BE2C (cell line): ENCODE results near the gene CDC42.

Source experiments
- DNase-seq: peaks from one replicate; pipeline ENCODE4 v3.0.0-alpha.2; 2020
- H3K27me3 ChIP-seq: fragments of 250-450 bp; sonication (Bioruptor Pico); 2 replicates; pipeline ENCODE4 v1.5.1; 2020; ENCODE audit warnings: mild to moderate bottlenecking
- H3K36me3 ChIP-seq: fragments of 250-450 bp; sonication (Bioruptor Pico); 2 replicates; pipeline ENCODE4 v1.5.1; 2020; ENCODE audit warnings: mild to moderate bottlenecking
- H3K4me1 ChIP-seq: fragments of 250-450 bp; sonication (Bioruptor Pico); 2 replicates; pipeline ENCODE4 v1.5.1; 2020
- H3K4me3 ChIP-seq: 2 replicates; pipeline ENCODE4 v1.5.1; 2011; ENCODE audit warnings: low read depth, low read length
- H3K9me3 ChIP-seq: fragments of 250-450 bp; sonication (Bioruptor Pico); 2 replicates; pipeline ENCODE4 v1.5.1; 2020
- TF ChIP-seq, protein P1 (sequence below): IDR thresholded peaks from 2 replicates; pipeline ENCODE4 v1.5.1; 2012; ENCODE audit warnings: mild to moderate bottlenecking, low read depth, low read length

CDC42 gene

GRCh38 chr1:22018583-22019559, 33.6 kb upstream of the CDC42 start:
- H3K4me3 ChIP-seq, result no peak overlapping the region
- H3K9me3 ChIP-seq, result no peaks in the 10 kb centered on the region
- no peaks in the 10 kb centered on the region for H3K4me1 ChIP-seq
- TF ChIP-seq, protein P1, sequence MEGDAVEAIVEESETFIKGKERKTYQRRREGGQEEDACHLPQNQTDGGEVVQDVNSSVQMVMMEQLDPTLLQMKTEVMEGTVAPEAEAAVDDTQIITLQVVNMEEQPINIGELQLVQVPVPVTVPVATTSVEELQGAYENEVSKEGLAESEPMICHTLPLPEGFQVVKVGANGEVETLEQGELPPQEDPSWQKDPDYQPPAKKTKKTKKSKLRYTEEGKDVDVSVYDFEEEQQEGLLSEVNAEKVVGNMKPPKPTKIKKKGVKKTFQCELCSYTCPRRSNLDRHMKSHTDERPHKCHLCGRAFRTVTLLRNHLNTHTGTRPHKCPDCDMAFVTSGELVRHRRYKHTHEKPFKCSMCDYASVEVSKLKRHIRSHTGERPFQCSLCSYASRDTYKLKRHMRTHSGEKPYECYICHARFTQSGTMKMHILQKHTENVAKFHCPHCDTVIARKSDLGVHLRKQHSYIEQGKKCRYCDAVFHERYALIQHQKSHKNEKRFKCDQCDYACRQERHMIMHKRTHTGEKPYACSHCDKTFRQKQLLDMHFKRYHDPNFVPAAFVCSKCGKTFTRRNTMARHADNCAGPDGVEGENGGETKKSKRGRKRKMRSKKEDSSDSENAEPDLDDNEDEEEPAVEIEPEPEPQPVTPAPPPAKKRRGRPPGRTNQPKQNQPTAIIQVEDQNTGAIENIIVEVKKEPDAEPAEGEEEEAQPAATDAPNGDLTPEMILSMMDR, result peak; percentile 41
- H3K36me3 ChIP-seq, result no peaks in the 10 kb centered on the region
- DNase-seq, result peak; percentile 17
- H3K27me3 ChIP-seq, result no peaks in the 10 kb centered on the region

- H3K36me3 ChIP-seq, result no peaks in the 10 kb centered on the region
- no peak for DNase-seq
- no peaks in the 10 kb centered on the region for H3K27me3 ChIP-seq
- no peaks in the 10 kb centered on the region for H3K9me3 ChIP-seq
- TF ChIP-seq, protein P1, result no peak
- no peaks in the 10 kb centered on the region for H3K4me1 ChIP-seq
- H3K4me3 ChIP-seq, result no peak overlapping the region
These were observed 31.4 kb upstream of the CDC42 start for GRCh38 chr1:22021061-22021460.

DNA sequence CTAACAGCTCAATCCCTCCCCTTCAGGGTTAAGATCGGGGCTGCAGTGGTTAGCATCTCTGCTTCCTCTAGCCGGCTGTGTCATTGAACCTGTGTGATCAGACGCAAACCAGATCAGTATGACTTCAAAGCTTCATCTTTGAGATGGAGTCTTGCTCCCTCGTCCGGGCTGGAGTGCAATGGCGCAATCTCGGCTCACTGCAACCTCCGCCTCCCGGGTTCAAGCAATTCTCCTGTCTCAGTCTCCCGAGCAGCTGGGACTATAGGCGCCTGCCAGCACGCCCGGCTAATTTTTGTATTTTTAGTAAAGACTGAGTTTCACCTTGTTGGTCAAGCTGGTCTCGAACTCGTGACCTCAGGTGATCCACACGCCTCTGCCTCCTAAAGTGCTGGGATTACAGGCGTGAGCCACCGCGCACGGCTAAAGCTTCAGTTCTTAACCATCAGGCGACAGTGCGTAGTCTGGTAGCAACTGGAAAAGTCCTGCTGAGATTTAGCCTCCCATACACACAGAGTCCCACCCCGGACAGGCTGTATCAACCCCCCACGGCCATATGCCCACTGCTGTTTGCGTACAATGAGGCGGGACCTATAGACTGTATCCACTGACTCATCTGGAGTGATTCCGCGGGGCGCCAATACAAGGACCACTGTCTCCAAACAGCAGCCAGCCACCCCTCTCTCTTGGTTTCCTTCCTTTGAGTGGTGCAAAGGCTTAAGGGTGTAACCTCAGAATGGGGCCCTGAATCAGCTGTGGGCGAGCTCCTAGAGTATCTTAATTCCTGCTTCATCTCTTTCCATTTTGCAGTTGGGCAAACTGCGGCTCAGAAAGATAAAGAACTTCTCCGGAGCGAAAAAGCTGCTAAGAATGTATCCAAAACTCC, 27.8 kb upstream of the CDC42 start:
- TF ChIP-seq, protein P1, result no peak
- H3K27me3 ChIP-seq, result no peaks in the 10 kb centered on the region
- peak; percentile 67 for DNase-seq
- H3K4me3 ChIP-seq, result peak overlapping the region; percentile 84
- H3K9me3 ChIP-seq, result no peaks in the 10 kb centered on the region
- H3K36me3 ChIP-seq, result no peaks in the 10 kb centered on the region
- no peaks in the 10 kb centered on the region for H3K4me1 ChIP-seq

DNA sequence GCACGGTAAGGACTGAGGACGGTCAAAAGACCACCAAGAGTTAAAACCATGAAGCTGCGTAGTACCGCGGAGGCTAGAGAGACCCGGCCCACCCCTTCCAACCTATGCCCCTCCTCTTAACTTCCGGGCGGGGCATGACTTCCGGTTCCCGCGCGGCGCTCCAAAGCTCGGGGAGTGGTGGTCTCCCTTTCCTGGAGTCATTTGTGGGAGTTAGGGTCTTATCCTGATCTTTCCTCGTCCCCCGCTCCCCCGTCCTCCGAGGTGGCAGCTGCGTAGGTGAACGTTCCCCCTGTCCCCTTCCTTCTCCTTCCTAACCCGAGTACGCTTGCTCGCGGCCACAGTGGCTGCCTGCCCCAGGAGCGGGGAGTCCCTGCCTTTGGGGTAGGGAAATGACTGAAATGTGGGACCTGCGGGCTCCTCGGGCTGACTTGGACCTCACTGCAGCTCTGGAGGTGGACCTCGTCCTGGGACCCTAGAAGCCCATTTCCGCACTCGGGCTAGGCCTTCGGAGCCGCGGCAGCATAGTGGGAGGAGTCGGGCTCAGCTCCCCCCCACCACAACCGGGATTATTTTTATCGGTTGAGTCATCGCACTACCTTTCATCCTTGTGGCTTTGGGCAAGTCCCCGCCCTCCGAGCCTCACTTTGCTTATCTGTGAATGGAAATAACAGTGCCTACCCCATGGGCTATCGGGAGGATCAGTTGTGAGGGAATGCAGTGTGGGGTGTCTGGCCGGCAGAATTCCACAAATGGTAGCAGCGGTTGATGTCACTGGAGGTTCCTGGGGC, 26.9 kb upstream of the CDC42 start:
- Histone ChIP-seq H3K4me3 (peak overlapping the region; percentile 84), H3K27me3 (no peaks in the 10 kb centered on the region), H3K9me3 (no peaks in the 10 kb centered on the region), H3K4me1 (no peaks in the 10 kb centered on the region), H3K36me3 (no peaks in the 10 kb centered on the region)
- TF ChIP-seq, protein P1, result no peak
- DNase-seq, result peak; percentile 67

DNA sequence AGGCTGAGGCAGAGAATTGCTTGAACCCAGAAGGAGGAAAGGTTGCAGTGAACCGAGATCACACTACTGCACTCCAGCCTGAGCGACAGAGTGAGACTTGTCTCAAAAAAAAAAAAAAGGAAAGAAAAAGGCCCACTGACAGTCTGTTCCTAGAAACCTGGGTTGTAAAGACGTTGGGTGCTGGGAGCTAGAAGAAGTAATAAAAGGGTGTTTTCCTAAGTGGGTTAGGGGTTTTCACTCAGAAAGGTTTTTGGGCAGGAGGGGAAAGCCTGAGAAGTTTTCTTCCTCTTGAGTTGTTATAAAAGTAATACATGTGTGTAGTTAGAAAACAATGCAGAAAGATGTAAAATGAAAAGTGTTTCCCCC, 25.6 kb upstream of the CDC42 start:
- Histone ChIP-seq H3K4me1 (no peaks in the 10 kb centered on the region), H3K9me3 (no peaks in the 10 kb centered on the region), H3K36me3 (no peaks in the 10 kb centered on the region), H3K4me3 (no peak overlapping the region), H3K27me3 (no peaks in the 10 kb centered on the region)
- TF ChIP-seq, protein P1, result no peak
- no peak for DNase-seq
